ENCODE data around the gene C1orf159.

C1orf159 gene

DNA sequence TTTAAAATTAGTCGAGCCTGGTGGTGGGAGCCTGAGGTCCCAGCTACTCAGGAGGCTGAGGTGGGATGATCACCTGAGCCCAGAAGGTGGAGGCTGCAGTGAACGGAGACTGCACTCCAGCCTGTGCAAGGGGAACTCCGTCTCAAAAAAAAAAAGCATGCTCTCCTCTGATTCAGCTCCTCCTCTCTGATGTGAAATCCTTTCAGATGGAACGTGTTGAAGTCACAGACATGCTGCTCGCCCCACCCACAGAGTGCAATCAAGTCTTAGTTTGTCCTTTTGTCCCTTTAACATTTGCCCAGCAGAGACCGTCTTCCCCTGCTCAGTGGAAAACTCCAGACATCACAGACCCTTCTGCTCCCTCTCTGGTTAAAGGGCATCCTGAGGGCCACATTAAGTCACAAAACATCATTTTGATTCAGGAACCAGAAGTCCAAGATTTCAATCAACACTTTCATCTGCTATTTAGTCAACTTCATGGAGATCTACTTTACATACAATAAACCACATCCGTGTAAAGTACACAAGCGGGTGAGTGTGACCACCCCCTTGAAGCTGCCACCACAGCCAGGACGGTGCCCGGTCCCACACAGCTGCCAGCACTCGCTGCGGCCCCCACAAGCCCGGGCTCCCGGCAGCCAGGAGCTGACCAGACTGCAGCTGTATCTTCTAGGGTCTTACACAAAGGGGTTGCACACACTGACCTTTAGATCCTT is 22.8 kb downstream of the C1orf159 start:
- FAIRE-seq (no peak), DNase-seq (ENCODE audit: low spot score) (no peak)

DNA sequence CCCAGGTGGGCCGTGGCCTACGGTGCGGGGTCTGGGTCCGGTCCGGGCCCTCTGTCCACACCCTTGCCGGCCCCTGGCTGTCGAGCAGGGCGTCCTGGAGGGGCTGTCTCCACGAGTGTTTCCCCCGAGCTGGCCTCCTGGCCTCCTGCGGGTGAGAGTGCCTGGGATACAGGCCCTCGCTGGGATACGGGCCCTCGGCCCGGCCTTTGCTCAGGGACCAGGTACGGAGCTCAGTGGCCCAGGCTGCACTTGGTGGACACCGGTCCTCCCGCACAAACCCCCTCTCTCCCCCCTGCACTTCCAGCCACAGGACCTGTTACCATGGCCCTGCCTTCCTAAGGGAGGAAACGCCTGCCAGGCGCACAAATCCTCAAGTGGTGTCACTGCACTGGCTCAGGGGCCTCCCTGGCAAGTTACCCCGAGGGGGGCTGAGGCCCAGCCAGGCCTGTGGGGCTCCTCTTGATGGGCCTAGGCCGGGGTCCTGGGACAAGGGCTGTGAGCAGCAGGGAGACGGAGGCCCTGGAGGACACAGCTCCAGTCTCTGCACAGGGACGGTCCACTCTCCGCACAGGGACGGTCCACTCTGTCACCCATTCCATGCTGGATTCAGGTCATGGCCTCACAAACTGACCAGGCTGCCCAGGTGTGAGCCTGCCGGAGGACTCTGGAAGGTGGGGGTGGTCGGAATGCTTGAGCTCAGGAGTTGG is 23.6 kb downstream of the C1orf159 start:
- FAIRE-seq (no peak), DNase-seq (ENCODE audit: low spot score) (no peak)

- DNase-seq (ENCODE audit: low spot score) = no peak
- FAIRE-seq = no peak
These were observed 24.3 kb downstream of the C1orf159 start for GRCh38 chr1:1091344-1092148.

DNA sequence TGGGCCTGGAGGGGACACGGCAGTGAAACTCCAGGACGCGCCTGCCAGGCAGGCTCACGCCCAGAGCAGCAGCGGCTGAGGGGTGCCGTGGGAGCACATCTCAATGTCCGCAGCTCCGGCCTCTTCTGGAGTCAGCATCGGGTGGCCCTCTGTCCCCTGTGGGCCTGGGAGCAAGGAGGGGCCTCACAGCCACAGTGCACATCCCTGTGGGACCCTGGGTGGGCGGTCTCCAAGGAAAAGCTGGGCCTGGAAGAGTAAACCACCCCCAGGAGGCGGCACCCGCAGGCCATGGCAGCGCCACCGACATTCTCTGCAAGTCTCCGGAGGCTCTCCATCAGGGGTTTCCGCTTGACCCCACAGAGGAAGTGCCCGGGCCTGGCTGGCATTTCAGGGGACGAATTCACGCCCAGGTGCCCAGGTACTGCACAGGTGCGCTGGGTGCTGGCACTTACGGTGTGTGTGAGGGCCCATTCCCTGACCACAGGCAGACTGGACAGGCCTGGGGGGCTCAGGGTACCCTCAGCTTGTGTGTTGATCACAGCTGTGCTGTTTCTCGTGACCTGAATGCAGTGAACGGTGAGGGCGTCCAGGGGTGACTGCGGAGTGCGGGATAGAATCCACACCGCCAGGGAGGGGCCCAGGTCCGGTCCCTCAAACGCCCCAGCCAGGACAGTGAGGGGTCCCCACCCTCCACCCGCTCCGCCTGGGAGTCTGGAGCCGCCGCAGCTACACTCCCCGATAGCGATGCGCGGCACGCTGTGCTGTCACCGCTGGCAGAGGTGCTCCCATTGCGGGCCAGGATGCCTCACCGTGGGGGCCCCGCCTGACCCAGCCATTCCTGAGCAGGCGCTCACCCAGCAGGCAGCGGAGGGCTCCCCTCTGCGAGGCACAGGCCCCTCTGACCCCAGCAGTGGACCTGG is 25.2 kb downstream of the C1orf159 start:
- FAIRE-seq (no peak), DNase-seq (ENCODE audit: low spot score) (no peak)

- FAIRE-seq (no peak), DNase-seq (ENCODE audit: low spot score) (no peak)
These were observed 26.0 kb downstream of the C1orf159 start for GRCh38 chr1:1089731-1090423.

DNA sequence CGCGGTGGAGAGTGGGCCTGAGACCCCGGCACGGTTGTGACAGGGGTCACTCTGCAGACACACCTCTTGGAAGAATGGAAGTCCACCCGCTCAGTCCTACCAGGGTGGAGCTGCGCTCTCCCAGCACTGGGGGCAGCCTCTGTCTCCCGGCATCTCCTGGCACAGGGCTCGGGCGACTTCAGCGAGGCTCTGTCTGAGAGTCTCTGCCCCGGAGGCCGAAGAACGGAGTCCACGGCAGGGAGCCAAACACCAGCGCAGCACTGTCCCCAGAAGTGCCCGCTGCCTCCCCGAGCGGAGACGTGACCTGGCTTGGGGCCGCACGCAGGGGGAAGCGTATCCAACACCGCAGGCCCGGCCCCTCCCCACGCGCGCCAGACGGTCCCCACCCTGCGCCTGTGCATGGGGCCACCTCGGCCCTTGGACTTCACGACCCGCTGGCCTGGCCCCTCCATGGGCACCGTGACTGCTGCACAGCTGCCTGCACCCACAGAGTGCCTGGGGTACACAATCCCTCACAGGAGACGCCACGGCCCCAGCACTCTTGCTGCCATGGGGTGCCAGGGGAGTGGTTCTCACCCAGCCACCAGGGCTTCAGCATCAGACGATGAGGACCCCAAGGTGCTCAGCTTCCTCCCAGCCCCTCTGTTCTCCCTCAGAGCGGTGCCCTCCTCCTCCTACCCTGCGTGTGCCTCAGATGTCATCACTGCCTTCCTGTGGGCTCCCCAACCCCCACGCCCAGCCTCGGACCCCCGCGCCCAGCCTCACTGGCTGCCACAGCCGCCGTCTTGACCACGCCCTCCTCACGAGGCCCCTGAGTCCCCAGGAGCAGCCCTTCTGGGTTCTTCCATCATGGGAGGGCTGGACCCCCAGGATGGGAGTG is 26.8 kb downstream of the C1orf159 start:
- DNase-seq (ENCODE audit: low spot score) = no peak
- FAIRE-seq = no peak

DNA sequence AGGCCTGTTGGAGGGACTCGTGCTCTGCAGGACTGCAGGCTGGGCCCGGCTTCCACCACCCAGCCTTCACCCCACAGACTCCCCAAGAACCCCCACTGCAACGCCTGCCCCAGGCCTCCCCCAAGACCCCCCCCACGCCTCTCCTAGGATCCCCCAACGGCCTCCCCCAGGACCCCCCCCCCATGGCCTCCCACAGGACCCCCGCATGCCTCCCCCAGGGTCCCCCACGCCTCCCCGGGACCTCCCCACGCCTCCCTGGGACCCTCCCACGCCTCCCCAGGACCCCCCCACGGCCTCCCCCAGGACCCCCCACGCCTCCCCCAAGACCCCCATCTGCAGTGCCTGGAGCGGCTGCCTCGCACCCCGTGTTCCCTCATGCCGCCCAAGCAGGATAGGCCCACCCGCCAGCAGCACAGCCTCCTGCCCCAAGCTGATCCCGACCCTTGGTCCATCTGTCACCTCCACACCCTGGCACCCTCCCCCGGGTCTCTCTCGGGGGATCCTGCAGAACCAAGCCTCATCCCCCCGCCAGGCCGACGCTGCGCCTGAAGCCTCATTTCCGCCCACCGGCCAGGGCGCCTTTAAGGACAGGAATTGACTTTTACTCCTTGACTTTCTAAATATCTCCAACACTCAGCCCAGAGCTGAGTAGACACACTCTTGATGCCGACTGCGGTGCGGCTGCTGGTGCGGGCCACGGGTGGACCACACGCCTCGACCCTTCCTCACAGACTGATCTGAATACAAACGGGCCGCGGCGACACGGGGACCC is 27.7 kb downstream of the C1orf159 start:
- no peak for DNase-seq (ENCODE audit: low spot score)
- FAIRE-seq = no peak

- DNase-seq (ENCODE audit: low spot score) (no peak), FAIRE-seq (no peak)
These were observed 28.4 kb downstream of the C1orf159 start for GRCh38 chr1:1087351-1088028.

GRCh38 chr1:1086911-1087341 is 29.0 kb downstream of the C1orf159 start:
- FAIRE-seq = no peak
- no peak for DNase-seq (ENCODE audit: low spot score)

- DNase-seq (ENCODE audit: low spot score) (no peak), FAIRE-seq (no peak)
These were observed 29.7 kb downstream of the C1orf159 start for GRCh38 chr1:1085911-1086841.

GRCh38 chr1:1085171-1085841 is 30.6 kb downstream of the C1orf159 start:
- FAIRE-seq = no peak

DNA sequence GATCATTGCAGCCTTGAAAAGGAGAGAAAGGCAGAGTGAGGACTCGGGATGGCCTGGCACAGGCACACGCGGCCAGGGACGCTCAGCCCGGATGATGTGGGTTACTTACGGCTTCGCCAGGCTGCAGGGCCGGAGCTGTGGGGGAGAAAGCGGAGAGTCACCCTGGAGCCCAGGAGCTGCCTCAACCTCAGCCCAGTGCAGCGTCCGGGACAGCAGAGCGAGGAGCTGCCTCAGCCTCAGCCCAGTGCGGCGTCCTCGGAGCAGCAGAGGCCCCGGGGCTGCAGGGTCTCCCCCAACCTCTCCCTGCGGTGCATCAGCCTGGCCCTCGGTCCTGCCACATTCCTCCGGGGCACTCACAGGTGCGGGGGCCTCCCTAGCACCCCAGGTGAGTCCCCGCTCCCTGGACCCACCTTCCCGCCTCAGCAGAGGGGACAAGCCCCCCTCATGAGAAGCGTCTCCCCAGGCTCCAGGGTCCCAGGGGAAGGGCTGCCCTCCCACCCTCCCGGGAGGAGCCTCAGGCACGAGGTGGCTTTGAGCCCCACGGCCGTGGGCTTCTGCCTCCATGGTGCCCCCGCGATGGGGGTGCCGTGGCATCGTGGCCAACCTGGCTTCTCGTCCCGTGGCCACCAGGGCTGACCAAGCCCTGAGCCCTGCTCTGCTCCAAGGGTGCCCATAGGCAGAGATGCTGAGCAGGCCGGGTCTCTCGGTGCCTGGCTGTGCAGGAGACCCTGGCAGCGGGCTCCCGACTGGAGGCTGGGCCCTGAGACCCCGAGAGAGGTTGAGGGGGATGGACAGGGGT is 31.3 kb downstream of the C1orf159 start:
- DNase-seq (ENCODE audit: low spot score) (no peak), FAIRE-seq (no peak)

More at GRCh38 chr1:1085171-1085841, 30.6 kb downstream of the C1orf159 start:
- no peak for DNase-seq (ENCODE audit: low spot score)

- no peak for DNase-seq (ENCODE audit: low spot score)
- FAIRE-seq = no peak
These were observed 32.2 kb downstream of the C1orf159 start for GRCh38 chr1:1083416-1084371.

DNA sequence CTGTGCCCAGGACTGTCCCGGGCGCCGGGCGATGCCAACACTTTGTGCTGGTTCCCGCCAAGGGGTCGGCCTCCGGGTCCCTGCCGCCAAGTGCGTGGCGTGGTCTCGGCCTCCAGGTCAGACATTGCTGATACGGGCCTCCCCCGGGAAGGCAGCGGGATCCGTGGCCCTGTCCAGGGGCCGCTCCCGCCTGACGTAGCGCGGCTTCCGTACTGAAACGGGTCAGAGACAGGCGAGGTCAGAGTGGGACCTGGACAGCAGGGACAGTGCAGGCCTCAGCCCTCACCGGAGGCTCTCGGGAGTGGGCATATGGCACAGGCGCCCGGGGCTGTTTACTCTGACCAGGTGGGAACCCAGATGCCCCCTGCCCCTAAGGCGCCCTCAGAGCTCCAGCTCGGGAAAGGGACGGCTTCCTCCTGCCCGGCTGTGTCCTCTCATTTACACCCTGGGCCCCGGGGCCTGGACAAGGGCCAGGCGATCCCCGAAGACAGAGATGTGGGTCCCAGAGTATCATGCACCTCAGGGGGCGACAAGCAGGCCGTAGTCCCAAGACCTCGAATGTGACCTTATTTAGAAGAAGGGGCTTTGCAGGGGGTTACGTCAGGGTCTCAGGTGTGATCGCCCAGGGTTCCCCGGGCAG is 33.0 kb downstream of the C1orf159 start:
- no peak for FAIRE-seq
- no peak for DNase-seq (ENCODE audit: low spot score)

All from RCC 7860 (cell line).